Measurements from ENCODE around the gene ZBTB7C. TPM values are rescaled to one million over a fixed set of nuclear protein-coding genes. Genes with fewer than 3 reads are reported as not detected.
A peak's percentile ranks its signal among the peaks of the same experiment; 100 is the strongest.

The ZBTB7C gene
- total RNA-seq, 4 donors from 2014 or later, result 5.0 to 14.1 (median 13.3) TPM

GRCh38 chr18:48129621-48130082 lies 279.5 kb downstream of the ZBTB7C start:
- no peak for TF ChIP-seq CTCF (IDR thresholded peaks at IDR 0.05)
- DNase-seq (ENCODE audit: low spot score) (no peak), ATAC-seq (ENCODE audit: low FRiP score) (peak; percentile 56)

DNA sequence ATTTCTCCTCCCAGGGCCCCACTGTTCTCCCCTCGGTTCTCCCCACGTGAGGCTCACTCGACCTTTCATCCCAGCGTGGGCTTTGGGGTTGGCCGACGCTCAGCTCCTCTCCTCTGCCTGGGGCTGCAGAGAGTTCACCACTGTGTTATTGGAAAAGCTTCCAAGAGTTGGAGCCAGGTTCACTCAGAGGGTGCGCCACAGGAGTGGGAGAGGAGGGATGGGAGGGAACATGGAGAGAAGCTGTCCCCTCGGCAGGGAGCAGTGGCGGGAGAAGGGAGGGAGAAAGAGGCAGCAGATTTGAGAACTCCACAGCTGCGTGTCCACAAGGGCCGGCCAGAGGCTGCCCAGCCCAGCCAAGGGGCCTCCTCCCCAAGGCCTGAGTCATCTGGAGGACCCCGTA lies 281.6 kb downstream of the ZBTB7C start:
- DNase-seq (ENCODE audit: low spot score), result no peak
- TF ChIP-seq CTCF (IDR thresholded peaks at IDR 0.05), result no peak
- ATAC-seq (ENCODE audit: low FRiP score), result no peak

- DNase-seq (ENCODE audit: low spot score) (no peak), ATAC-seq (ENCODE audit: low FRiP score) (no peak)
- no peak for TF ChIP-seq CTCF (IDR thresholded peaks at IDR 0.05)
Observed at GRCh38 chr18:48126240-48126639, 282.9 kb downstream of the ZBTB7C start.

DNA sequence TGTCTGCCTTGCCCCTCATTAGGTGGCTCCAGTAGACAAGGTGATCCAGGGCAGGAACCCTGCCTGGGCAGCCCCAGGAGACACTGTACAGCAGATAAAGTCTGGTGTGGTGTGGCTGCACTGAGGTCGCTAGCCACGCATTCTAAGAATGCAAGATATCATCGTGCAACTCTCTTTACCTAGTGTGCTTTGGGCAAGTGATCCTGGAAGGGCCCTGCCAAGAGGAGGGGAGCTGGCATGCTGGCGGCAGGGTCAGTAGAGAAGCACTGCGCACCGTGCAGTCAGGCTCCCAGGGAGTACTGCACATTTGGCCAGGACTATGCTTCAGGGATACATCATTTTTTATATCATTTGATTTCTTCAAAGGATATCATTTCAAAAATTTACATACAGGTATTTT lies 283.5 kb downstream of the ZBTB7C start:
- no peak for DNase-seq (ENCODE audit: low spot score)
- ATAC-seq (ENCODE audit: low FRiP score), result no peak
- TF ChIP-seq CTCF (IDR thresholded peaks at IDR 0.05), result no peak

DNA sequence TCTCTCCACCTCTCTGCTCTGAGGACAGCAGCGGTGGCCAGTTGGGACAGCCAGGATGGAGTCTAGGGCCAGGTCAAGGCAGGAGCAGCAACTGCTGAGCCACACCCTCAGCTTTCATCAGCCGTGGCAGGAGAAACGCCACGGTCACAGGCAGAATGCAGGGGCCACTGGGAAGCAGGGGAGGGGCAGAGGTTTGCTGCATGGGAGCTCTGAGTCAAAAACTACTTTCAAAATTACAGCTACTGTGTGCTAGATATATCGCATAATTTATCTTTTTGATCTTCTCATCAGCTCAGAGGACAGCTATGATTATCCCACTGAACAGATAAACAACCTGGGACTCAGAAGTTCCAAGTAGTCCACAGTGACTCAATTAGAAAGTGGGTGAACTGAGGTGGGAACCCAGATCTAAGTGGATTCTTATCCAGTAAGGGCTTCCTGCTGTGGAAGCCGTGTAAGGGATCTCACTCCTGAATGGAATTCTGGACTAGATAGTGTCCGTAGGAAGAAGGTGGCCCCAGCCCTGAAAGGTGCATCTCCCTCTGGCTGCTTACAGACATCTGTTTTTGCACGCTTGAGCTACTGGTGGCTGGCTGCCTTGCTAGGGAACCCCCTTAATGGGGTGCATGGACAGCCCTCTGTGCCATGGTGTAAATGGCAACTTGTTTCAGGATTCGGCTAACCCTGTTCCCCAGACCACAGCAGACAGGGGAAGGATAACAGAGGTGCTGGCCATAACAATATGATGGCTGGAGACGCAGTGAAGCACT lies 284.1 kb downstream of the ZBTB7C start:
- TF ChIP-seq CTCF (IDR thresholded peaks at IDR 0.05), result no peak

DNA sequence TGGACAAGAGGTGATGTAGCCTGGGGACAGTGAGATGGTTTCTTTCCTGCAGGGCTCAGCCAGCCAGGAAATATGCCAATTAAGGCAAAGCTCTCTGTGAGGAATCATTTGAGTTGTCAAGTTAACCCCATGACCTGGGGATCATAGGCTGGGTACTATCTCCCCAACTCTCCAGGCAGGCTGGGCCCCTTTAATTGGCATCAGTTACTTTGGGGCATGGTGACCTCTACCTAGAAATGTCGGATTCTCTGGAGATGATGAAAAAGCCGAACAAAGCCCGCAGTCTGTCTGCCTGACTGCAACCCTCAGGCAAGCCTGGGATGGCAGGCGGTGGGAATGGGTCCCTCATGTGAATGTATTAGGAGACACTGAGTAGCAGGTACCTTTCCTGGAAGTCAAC lies 285.2 kb downstream of the ZBTB7C start:
- TF ChIP-seq CTCF (IDR thresholded peaks at IDR 0.05), result no peak
- DNase-seq (ENCODE audit: low spot score) (no peak), ATAC-seq (ENCODE audit: low FRiP score) (no peak)

More for the DNA sequence above, 284.1 kb downstream of the ZBTB7C start:
- DNase-seq (ENCODE audit: low spot score) (no peak), ATAC-seq (ENCODE audit: low FRiP score) (no peak)

DNA sequence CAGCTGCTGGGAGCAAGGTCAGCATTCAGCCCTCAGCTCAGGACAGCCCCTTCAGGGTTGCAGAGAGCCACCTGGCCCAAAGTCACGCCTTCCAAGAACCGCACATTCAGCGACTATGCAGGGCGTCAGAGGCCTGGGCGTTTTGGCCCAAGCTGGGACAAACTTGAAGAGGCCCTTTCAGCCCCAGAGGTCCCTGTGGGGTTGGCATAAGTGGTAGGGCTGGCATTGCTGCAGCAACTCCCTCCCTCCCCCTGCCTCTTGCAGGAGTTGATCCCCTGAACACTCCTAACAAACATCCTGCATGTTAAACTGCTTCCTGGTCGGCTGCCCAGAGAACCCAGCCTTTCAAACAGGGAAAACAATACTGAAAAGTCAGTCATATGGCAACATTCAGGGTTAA lies 285.9 kb downstream of the ZBTB7C start:
- ATAC-seq (ENCODE audit: low FRiP score) (no peak), DNase-seq (ENCODE audit: low spot score) (no peak)
- no peak for TF ChIP-seq CTCF (IDR thresholded peaks at IDR 0.05)
